B cell (primary cell): ENCODE data around the gene ARL5B. TPM values are rescaled to one million over a fixed set of nuclear protein-coding genes. Genes with fewer than 3 reads are reported as not detected.
A peak's percentile ranks its signal among the peaks of the same experiment; 100 is the strongest.

ENCODE experiments used
- ATAC-seq: fragments of 200-7000 bp; cut with Tn5 transposase; one replicate; pipeline ENCODE4 v1.10.0; 2021; ENCODE audit warnings: low read depth, mild to moderate bottlenecking, moderate number of reproducible peaks, moderate library complexity
- CTCF ChIA-PET: fragments of 350-600 bp; sonication (Branson Sonifier 250); formaldehyde crosslinking; loops from one replicate; lab custom pipeline; 2021; ENCODE audit warnings: antibody characterized with exemption, inconsistent platforms; lab: Charles Lee
- POLR2A ChIA-PET: fragments of 350-600 bp; sonication (Branson Sonifier 250); formaldehyde crosslinking; loops from one replicate; lab custom pipeline; 2021; ENCODE audit warnings: antibody characterized with exemption; lab: Charles Lee
- DNase-seq: peaks from one replicate; pipeline ENCODE4 v3.0.0; 2013
- H2AFZ ChIP-seq: 2 replicates; pipeline ENCODE4 v1.6.1; 2012; ENCODE audit warnings: mild to moderate bottlenecking, low read depth, low read length; ENCODE audit not compliant: insufficient read depth, poor library complexity, severe bottlenecking
- H3K27ac ChIP-seq, 2 donors: 1 replicate in 1 of 2; 2 replicates in 1 of 2; pipeline ENCODE4 v1.5.1; 2012 to 2013; ENCODE audit warnings: low read length in 2 of 2, mild to moderate bottlenecking in 2 of 2, moderate library complexity in 1 of 2
- H3K27me3 ChIP-seq, 4 experiments: fragments of 200-600 bp in 1 of 4; sonication (generic) in 1 of 4; replicated peaks in 1 of 4; 1 replicate in 2 of 4; 2 replicates in 2 of 4; pipeline versions ENCODE4 v1.6.1 to v1.7.0; 2013 to 2016; ENCODE audit warnings: low read length in 3 of 4, mild to moderate bottlenecking in 2 of 4, mixed read lengths in 1 of 4, moderate library complexity in 1 of 4; ENCODE audit not compliant: insufficient read depth in 4 of 4, control insufficient read depth in 3 of 4; ENCODE audit errors: control extremely low read depth in 1 of 4
- H3K36me3 ChIP-seq, 2 experiments: replicated peaks in 1 of 2; 1 replicate in 1 of 2; 2 replicates in 1 of 2; pipeline versions ENCODE4 v1.6.1 to v1.7.1; 2013; ENCODE audit warnings: low read length in 1 of 2; ENCODE audit not compliant: insufficient read depth in 2 of 2, control insufficient read depth in 1 of 2; ENCODE audit errors: control extremely low read depth in 1 of 2, extremely low read depth in 1 of 2
- H3K4me1 ChIP-seq, 2 donors: fragments of 200-600 bp in 1 of 2; sonication (generic) in 1 of 2; 1 replicate in 1 of 2; 2 replicates in 1 of 2; pipeline versions ENCODE4 v1.5.1 to v1.6.1; 2013 to 2017; ENCODE audit warnings: low read length in 2 of 2; ENCODE audit not compliant: control insufficient read depth in 2 of 2, insufficient read depth in 2 of 2
- H3K4me2 ChIP-seq: replicated peaks from 2 replicates; pipeline ENCODE3; 2012; ENCODE audit warnings: mild to moderate bottlenecking, low read depth, low read length; ENCODE audit not compliant: poor library complexity, severe bottlenecking
- H3K4me3 ChIP-seq, 5 experiments: fragments of 200-600 bp in 1 of 5; sonication (generic) in 1 of 5; 1 replicate in 3 of 5; 2 replicates in 2 of 5; pipeline versions ENCODE4 v1.5.1 to v1.7.0; 2011 to 2016; ENCODE audit warnings: low read length in 4 of 5, mild to moderate bottlenecking in 4 of 5, low read depth in 2 of 5, control low read depth in 1 of 5, moderate library complexity in 1 of 5; ENCODE audit not compliant: insufficient read depth in 1 of 5; ENCODE audit errors: control extremely low read depth in 1 of 5, extremely low read depth in 1 of 5
- H3K79me2 ChIP-seq: fragments of 200-600 bp; sonication (generic); one replicate; pipeline ENCODE4 v1.6.0; 2016; ENCODE audit warnings: low read length; ENCODE audit not compliant: control insufficient read depth, insufficient read depth
- H3K9ac ChIP-seq: fragments of 200-600 bp; sonication (generic); 2 replicates; pipeline ENCODE4 v1.6.1; 2017; ENCODE audit warnings: mild to moderate bottlenecking, low read length, moderate library complexity
- H3K9me3 ChIP-seq, 3 donors: one replicate each; pipeline versions ENCODE4 v1.6.1 to v1.7.1; 2013; ENCODE audit warnings: low read length in 2 of 3; ENCODE audit not compliant: control insufficient read depth in 2 of 3, insufficient read depth in 1 of 3; ENCODE audit errors: control extremely low read depth in 1 of 3
- H4K20me1 ChIP-seq: 2 replicates; pipeline ENCODE4 v1.6.0; 2012; ENCODE audit warnings: mild to moderate bottlenecking, low read length; ENCODE audit not compliant: insufficient read depth, control insufficient read depth, poor library complexity, severe bottlenecking
- H3K27ac Mint-ChIP-seq: one replicate; pipeline ENCODE4 v1.8.0; 2021; ENCODE audit warnings: mixed read lengths
- H3K27me3 Mint-ChIP-seq: one replicate; pipeline ENCODE4 v1.8.0; 2021; ENCODE audit warnings: mixed read lengths
- H3K4me1 Mint-ChIP-seq: one replicate; pipeline ENCODE4 v1.8.0; 2021; ENCODE audit warnings: mixed read lengths
- H3K4me3 Mint-ChIP-seq: one replicate; pipeline ENCODE4 v1.8.0; 2021; ENCODE audit warnings: mixed read lengths
- H3K9me3 Mint-ChIP-seq: one replicate; pipeline ENCODE4 v1.8.0; 2022; ENCODE audit warnings: mixed read lengths; ENCODE audit not compliant: insufficient read depth
- EZH2 ChIP-seq: IDR thresholded peaks from 2 replicates; pipeline ENCODE4 v1.6.1; 2012; ENCODE audit warnings: borderline replicate concordance, low read depth, mild to moderate bottlenecking, moderate library complexity, low read length; ENCODE audit not compliant: insufficient read depth, poor library complexity, severe bottlenecking
- WGBS: methylation state at CpG from one replicate; pipeline ENCODE4 v1.1.5; 2013; ENCODE audit warnings: missing lambda C conversion rate; ENCODE audit not compliant: insufficient coverage; 5-methylcytosine and 5-hydroxymethylcytosine counted together
- intact Hi-C: fragments of 100-400 bp; cut with micrococcal nuclease; formaldehyde crosslinking; loops from one replicate; pipeline ENCODE4 v1.10.0; 2022
- polyA plus RNA-seq: library from polyadenylated mRNA; depleted of rRNA; stranded (reverse); fragments of >200 nt; gene quantifications from 2 replicates; pipeline ENCODE4 v1.2.3, GENCODE V29; 2012
- total RNA-seq, 2 donors: library from RNA; stranded (reverse); fragments of 120-200 nt in 1 of 2; gene quantifications; 1 replicate in 1 of 2; 2 replicates in 1 of 2; pipeline versions ENCODE4 v1.2.3 to v1.2.4, GENCODE V29; 2013 to 2022
- TF ChIP-seq, protein P1 (sequence below): fragments of 200-600 bp; IDR thresholded peaks from one replicate; pipeline ENCODE4 v1.8.0; 2022; ENCODE audit warnings: antibody characterized with exemption, mild to moderate bottlenecking

ARL5B gene
- total and polyA plus RNA-seq, 2 donors (not counting 1 experiment from before 2014, with no cell fraction given), result 5.2 to 13.4 TPM

DNA sequence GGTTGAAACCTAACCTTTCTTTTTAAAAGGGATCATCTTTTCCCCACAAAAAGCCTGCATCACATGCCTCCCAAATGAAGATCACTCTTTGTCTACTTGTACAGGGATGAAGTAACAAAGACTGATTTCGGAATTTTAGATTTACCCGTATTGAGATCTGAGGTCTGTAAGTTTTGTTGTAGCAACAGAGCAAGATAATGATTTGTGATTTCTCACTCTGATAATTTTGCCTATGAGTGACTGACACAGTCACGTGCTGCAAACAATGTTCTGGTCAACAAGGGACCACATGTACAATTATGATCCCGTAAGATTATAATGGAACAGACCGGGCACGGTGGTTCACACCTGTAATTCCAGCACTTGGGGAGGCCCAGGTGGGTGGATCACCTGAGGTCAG lies 31.3 kb downstream of the ARL5B start:
- ChIA-PET CTCF (no interaction called here), POLR2A (no interaction called here)
- H3K9me3 Mint-ChIP-seq, result no peaks in the 10 kb centered on the region
- no peak overlapping the region for H3K4me3 ChIP-seq
- no peaks in the 10 kb centered on the region for H3K4me1 Mint-ChIP-seq
- no peaks in the 10 kb centered on the region for H4K20me1 ChIP-seq
- no peak for ATAC-seq
- DNase-seq, result no peak
- H3K9me3 ChIP-seq, result no peaks in the 10 kb centered on the region
- no peaks in the 10 kb centered on the region for H3K27me3 ChIP-seq
- H3K36me3 ChIP-seq, result no peaks in the 10 kb centered on the region
- H3K27ac Mint-ChIP-seq, result no peak overlapping the region
- no peak overlapping the region for H3K4me2 ChIP-seq
- no peak overlapping the region for H3K4me3 Mint-ChIP-seq
- no peak overlapping the region for H3K27ac ChIP-seq
- no peaks in the 10 kb centered on the region for H3K4me1 ChIP-seq
- 92% methylated on average over 6 of the region's 6 CpGs for WGBS
- intact Hi-C loops, result no loop called here
- H3K27me3 Mint-ChIP-seq, result peaks cover 3% of the 10 kb centered on the region
- H2AFZ ChIP-seq, result no peak overlapping the region
- no peak overlapping the region for H3K9ac ChIP-seq
- TF ChIP-seq, protein P1, sequence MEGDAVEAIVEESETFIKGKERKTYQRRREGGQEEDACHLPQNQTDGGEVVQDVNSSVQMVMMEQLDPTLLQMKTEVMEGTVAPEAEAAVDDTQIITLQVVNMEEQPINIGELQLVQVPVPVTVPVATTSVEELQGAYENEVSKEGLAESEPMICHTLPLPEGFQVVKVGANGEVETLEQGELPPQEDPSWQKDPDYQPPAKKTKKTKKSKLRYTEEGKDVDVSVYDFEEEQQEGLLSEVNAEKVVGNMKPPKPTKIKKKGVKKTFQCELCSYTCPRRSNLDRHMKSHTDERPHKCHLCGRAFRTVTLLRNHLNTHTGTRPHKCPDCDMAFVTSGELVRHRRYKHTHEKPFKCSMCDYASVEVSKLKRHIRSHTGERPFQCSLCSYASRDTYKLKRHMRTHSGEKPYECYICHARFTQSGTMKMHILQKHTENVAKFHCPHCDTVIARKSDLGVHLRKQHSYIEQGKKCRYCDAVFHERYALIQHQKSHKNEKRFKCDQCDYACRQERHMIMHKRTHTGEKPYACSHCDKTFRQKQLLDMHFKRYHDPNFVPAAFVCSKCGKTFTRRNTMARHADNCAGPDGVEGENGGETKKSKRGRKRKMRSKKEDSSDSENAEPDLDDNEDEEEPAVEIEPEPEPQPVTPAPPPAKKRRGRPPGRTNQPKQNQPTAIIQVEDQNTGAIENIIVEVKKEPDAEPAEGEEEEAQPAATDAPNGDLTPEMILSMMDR, result no peak
- no peak for TF ChIP-seq EZH2
- no peaks in the 10 kb centered on the region for H3K79me2 ChIP-seq

DNA sequence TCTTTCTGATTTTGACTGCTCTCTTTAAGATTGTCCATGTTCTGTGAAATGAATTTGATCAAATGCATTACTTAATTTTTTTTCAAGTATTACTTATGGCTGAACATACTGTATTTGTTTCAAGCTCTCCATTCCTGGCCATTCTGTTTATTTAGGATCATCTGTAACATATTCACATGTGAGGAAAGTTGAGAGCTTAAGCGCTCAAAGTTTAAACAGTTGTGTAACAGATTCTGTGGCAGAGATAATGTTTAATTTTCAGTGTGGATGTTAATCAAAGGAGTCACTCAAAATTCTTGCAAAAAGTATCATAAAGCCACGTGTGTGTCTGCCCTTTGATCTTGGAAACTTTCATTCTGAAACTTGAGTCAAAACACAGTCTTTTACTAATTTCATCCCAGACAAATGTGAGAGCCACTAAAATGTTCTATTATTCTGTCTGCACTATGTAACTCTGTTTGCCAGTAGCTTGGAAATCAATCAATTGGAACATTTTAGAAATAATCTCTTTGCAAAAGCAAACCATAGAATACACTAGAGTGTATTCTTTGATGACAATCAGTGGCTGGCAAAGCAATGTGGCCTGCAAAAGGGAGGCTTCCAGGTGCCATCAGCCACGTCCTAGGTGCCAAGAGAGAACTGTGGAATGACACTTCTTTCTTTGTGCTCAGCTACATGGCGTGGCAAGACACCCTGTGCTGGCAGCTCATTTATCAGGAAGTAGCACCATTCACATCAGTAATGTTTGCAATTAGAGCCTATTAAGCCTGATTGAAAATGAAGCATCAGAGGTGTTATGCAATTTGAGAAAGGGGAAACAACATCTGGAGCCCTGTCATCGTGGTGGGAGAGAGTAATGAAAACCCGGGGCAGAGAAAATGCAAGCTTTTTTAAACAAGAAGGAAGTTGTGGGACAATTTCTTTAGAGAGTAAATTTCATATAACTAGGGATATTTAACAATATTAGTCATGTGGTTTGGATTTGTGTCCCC lies 40.9 kb downstream of the ARL5B start:
- WGBS, result 50% methylated on average over 4 of the region's 6 CpGs
- CTCF ChIA-PET, result no interaction called here
- Histone ChIP-seq H2AFZ (peak overlapping the region; percentile 24), H3K9ac (no peak overlapping the region), H3K79me2 (no peaks in the 10 kb centered on the region), H3K36me3 (no peaks in the 10 kb centered on the region), H3K4me1 (no peaks in the 10 kb centered on the region), H4K20me1 (no peaks in the 10 kb centered on the region), H3K27ac (no peak overlapping the region), H3K9me3 (peaks cover 0 to 3% (median 0%) of the 10 kb centered on the region in 3 donors), H3K4me3 (no peak overlapping the region), H3K27me3 (no peaks in the 10 kb centered on the region), H3K4me2 (no peak overlapping the region)
- H3K9me3 Mint-ChIP-seq, result peaks cover 2% of the 10 kb centered on the region
- no peak overlapping the region for H3K4me3 Mint-ChIP-seq
- no peak for TF ChIP-seq EZH2
- TF ChIP-seq, protein P1, result no peak
- intact Hi-C loops, result no loop called here
- DNase-seq (no peak), ATAC-seq (no peak)
- no peak overlapping the region for H3K27ac Mint-ChIP-seq
- POLR2A ChIA-PET, result no interaction called here
- no peaks in the 10 kb centered on the region for H3K27me3 Mint-ChIP-seq
- H3K4me1 Mint-ChIP-seq, result no peaks in the 10 kb centered on the region
